ENCODE results near the gene TOMM5. TPM values are rescaled to one million over a fixed set of nuclear protein-coding genes. Genes with fewer than 3 reads are reported as not detected.
A peak's percentile ranks its signal among the peaks of the same experiment; 100 is the strongest.

TOMM5 gene
- total RNA-seq, 1 experiment from 2014 or later: 167 TPM

GRCh38 chr9:37563806-37564513 is 28.4 kb downstream of the TOMM5 start:
- no peak for DNase-seq (ENCODE audit: low read depth)

GRCh38 chr9:37562826-37563225 is 29.6 kb downstream of the TOMM5 start:
- DNase-seq (ENCODE audit: low read depth): no peak

- no peak for DNase-seq (ENCODE audit: low read depth)
Observed at GRCh38 chr9:37561682-37562081, 30.7 kb downstream of the TOMM5 start.

GRCh38 chr9:37559855-37560592 is 32.4 kb downstream of the TOMM5 start:
- DNase-seq (ENCODE audit: low read depth): no peak

- no peak for DNase-seq (ENCODE audit: low read depth)
Observed at GRCh38 chr9:37559125-37559524, 33.3 kb downstream of the TOMM5 start.

GRCh38 chr9:37555786-37556185 is 36.6 kb downstream of the TOMM5 start:
- peak; percentile 87 for DNase-seq (ENCODE audit: low read depth)

GRCh38 chr9:37554318-37554717 is 38.1 kb downstream of the TOMM5 start:
- DNase-seq (ENCODE audit: low read depth): peak; percentile 6

- DNase-seq (ENCODE audit: low read depth): no peak
Observed at GRCh38 chr9:37551888-37552287, 40.5 kb downstream of the TOMM5 start.

- DNase-seq (ENCODE audit: low read depth): no peak
Observed at GRCh38 chr9:37551468-37551867, 40.9 kb downstream of the TOMM5 start.

GRCh38 chr9:37550781-37551180 is 41.6 kb downstream of the TOMM5 start:
- DNase-seq (ENCODE audit: low read depth): peak; percentile 66

- DNase-seq (ENCODE audit: low read depth): no peak
Observed at GRCh38 chr9:37549527-37549926, 42.9 kb downstream of the TOMM5 start.

GRCh38 chr9:37547328-37547878 is 45.0 kb downstream of the TOMM5 start:
- no peak for DNase-seq (ENCODE audit: low read depth)

- DNase-seq (ENCODE audit: low read depth): no peak
Observed at GRCh38 chr9:37543468-37543867, 48.9 kb downstream of the TOMM5 start.

GRCh38 chr9:37542895-37543294 is 49.5 kb downstream of the TOMM5 start:
- DNase-seq (ENCODE audit: low read depth): no peak

- no peak for DNase-seq (ENCODE audit: low read depth)
Observed at GRCh38 chr9:37542488-37542887, 49.9 kb downstream of the TOMM5 start.

- no peak for DNase-seq (ENCODE audit: low read depth)
Observed at GRCh38 chr9:37541465-37541864, 50.9 kb downstream of the TOMM5 start.

GRCh38 chr9:37540634-37541033 is 51.8 kb downstream of the TOMM5 start:
- no peak for DNase-seq (ENCODE audit: low read depth)

- no peak for DNase-seq (ENCODE audit: low read depth)
Observed at GRCh38 chr9:37539634-37540033, 52.8 kb downstream of the TOMM5 start.

Other genes with a start within 250 kb of the TOMM5 start
- gene GRHPR, start 169.9 kb downstream of the TOMM5 start, total RNA-seq (2014; rRNA removed): 195 and 217 TPM in 2 replicates
- 6.7 and 6.9 TPM in 2 replicates for gene ZBTB5, start 127.1 kb downstream of the TOMM5 start, total RNA-seq (2014; rRNA removed)
- 31.7 and 32.8 TPM in 2 replicates for gene POLR1E, start 106.6 kb downstream of the TOMM5 start, total RNA-seq (2014; rRNA removed)
- gene FBXO10, start 16.2 kb downstream of the TOMM5 start, total RNA-seq (2014; rRNA removed): 22.8 and 34.1 TPM in 2 replicates
- 0.38 and 1.1 TPM in 2 replicates for gene FRMPD1, start 58.4 kb upstream of the TOMM5 start, total RNA-seq (2014; rRNA removed)
- gene TRMT10B, start 161.2 kb upstream of the TOMM5 start, total RNA-seq (2014; rRNA removed): 1.2 and 2.0 TPM in 2 replicates
- 49.3 and 52.8 TPM in 2 replicates for gene EXOSC3, start 192.5 kb upstream of the TOMM5 start, total RNA-seq (2014; rRNA removed)
- 16.9 and 17.3 TPM in 2 replicates for gene DCAF10, start 208.2 kb upstream of the TOMM5 start, total RNA-seq (2014; rRNA removed)

Measured in LHCN-M2 (cell line).